Stimulated activated CD4-positive, alpha-beta T cell treated with anti-CD3 and anti-CD28 coated beads, Interleukin-2, amount 100 ng/mL, for 24 hours (primary cell): ENCODE results near the gene FYN.

Experiments used
- DNase-seq, 2 donors: peaks; one replicate each; pipeline ENCODE4 v3.0.0-alpha.2; 2020

Gene FYN

DNA sequence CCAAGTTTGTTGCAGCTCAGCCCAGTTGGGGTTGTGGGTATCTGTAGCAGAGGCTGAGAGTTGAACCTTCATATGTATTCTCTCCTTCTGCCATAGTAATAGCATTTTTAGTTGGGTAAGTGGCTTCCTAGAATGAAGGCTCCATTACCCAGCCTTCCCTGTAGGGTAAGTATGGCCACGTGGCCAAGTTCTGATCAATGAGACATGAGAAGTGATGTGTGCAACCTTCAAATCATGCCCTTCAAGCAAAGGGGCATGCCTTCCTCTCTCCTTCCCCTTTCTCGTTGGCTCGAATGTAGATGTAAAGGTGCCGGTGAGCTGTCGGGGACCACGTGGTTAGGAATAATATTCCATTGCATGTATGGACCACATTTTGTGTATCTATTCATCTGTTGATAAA lies 254.8 kb downstream of the FYN start:
- DNase-seq, result no peak

GRCh38 chr6:111617149-111617548 lies 256.1 kb downstream of the FYN start:
- DNase-seq, result no peak

DNA sequence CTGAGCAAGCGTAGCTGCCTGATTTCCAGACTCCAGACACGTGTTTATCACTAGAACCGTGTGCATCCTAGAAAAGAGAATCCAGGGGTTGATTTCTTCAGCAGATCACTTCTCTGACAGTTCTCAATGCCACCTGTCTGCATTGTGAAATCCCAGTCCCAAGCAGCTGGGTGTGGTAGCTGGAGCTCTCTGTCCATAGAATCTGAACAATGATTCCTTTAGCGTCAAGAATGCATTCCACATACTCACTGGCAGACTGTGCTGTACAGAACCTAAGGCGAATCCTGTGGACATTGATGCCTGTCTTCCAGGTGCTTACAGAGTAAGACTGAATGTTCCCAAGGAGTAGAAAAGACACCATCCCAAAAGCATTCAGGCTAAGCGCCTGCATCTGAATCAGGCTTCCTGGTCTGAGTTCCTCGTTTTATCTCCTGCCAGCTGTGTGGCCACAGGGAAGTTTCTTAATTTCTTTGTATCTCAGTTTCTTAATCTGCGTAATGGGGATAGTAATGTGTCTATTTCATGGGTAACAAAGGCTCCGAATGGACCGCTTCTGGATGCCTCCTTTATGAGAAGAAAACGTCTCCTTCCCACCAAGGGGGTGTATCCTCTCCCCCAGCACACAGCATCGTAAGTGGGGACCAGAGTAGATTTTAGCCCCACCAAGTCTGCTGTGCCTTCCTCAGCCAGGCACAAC lies 257.2 kb downstream of the FYN start:
- no peak for DNase-seq

DNA sequence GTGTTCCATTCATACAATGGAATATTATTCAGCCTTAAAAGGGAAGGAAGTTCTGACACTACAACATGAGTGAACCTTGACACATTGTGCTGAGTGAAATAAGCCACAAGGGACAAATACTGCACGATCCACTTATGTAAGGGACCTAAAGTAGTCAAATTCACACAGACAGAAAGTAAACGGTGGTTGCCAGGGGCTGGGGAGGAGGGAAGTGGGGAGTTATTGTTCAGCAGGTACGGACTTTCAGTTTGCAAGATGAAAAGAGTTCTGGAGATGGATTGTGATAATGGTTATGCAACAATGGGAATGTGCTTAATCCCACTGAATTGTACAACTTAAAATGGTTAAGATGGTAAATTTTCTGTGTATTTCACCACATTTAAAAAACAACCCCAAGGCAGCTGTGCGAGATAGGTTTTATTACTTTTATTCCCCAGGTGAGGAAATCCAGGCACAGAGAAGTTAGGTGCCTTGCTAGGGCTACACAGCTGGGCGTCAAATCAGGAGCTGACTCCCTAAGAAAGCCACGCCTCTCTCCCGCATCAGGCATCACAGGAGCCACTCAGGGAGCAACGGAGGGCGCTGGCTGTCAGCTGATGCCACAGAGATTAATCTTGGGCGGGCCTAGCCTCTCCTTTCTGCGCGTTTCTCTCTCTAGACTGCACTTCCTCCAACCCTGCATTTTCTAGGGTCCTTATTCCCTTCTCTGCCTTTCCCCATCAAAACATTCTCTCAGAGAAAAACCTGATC lies 258.2 kb downstream of the FYN start:
- DNase-seq, result no peak

- no peak for DNase-seq
Measured at GRCh38 chr6:111612379-111612778, 260.9 kb downstream of the FYN start.

DNA sequence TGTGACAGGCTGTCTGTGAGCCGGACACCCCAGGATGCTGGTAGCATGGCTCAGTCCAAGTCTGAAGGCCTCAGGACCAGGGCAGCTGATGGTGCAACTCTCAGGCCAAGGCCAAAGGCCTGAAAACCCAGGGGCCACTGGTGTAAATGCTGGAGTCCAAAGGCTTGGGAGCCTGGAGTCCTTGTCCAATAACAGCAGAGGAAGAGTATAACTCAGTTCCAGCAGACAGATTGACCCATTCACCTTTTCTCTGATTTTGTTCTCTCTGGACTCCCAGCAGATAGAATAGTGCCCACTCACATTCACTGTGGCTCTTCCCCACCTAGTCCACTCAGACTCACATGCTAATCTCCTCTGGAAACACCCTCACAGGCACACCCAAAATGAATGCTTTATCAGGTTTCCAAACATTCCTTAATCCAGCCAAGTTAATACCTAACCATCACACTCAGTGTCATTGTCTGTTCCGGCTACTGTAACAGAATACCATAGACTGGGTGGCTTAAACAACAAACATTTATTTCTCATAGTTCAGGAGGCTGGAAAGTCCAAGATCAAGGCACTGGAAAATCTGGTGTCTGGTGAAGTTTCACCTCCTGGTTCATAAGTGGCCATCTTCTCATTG lies 262.6 kb downstream of the FYN start:
- DNase-seq, result no peak
